ENCODE measurements around the gene GTF2F2. TPM values are rescaled to one million over a fixed set of nuclear protein-coding genes. Genes with fewer than 3 reads are reported as not detected.

GTF2F2 gene
- total RNA-seq = 10 to 100 TPM; 15.2 to 18.2 TPM
- long read RNA-seq, transcript GTF2F2-201 (8 exons, 2,239 nt) = major isoform, 15 of 22 reads
- long read RNA-seq, partial matches to known transcripts = 4 of 22 reads
- long read RNA-seq, other reads (novel, unspliced or antisense) = 3 of 22 reads

DNA sequence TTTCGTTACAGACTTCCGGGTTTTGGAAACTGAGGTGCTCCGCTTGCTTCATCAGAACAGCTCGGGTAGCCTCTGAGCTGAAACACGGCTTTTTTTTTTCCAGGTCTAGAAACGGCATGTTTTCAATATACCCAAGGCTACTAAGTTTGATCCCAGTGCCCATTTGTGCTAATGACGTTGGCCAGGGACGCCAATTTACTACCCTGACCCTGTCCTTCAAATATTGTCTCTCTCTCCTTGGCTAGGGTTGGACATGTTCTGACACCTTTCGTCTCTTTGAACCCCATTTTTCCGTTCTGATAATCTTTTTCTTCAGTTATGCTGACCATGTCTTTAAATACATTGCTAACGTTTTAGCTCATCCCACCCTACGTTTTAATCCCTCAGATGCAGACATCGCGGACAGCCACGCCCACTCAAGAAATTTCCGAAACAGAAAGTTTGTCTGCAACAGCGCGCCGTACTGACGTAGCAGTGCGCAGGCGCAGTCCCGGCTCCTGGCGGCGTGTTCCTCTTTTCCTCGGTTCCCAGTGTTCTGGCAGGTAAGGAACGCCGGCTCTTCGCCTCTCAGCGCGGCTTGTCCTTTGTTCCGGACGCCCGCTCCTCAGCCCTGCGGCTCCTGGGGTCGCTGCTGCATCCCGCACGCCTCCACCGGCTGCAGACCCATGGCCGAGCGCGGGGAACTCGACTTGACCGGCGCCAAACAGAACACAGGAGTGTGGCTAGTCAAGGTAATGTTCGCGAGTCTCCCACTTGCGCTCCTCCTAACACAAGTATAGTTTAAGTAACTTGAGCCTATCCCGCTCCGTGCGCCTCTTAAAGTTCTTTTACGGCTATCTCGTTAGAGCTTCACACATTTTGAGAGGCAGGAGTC lies at the start of gene GTF2F2:
Gene GTF2F2, plus strand, starts transcription at position 520 of the 874 bp plus-strand sequence. Its CDS starts 146 bp downstream, at position 666.
- DNase-seq (peak; percentile 91), ATAC-seq (peak; percentile 96)
- intact Hi-C loops (cut with DNase I) = no loop called here

DNA sequence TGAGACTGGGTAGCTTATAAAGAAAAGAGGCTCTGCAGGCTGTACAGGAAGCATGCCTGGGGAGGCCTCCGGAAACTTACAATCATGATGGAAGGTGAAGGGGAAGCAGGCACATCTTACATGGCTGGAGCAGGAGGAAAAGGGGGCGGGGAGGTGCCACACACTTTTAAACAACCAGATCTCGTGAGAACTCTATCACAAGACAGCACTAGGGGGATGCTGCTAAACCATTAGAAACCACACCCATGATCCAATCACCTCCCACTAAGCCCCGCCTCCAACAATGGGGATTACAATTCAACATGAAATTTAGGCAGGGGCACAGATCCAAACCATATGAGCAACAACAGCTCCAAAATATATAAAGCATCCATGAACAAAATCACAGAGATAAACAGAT lies 46.5 kb upstream of the GTF2F2 start:
- intact Hi-C loops (cut with DNase I) = no loop called here
- DNase-seq = no peak
- ATAC-seq = no peak

- intact Hi-C loops (cut with DNase I) = no loop called here
- ATAC-seq (no peak), DNase-seq (no peak)
Observed at GRCh38 chr13:45074721-45075120, 45.6 kb upstream of the GTF2F2 start.

- DNase-seq (no peak), ATAC-seq (no peak)
- intact Hi-C loops (cut with DNase I) = no loop called here
Observed at GRCh38 chr13:45078003-45078402, 42.3 kb upstream of the GTF2F2 start.

DNA sequence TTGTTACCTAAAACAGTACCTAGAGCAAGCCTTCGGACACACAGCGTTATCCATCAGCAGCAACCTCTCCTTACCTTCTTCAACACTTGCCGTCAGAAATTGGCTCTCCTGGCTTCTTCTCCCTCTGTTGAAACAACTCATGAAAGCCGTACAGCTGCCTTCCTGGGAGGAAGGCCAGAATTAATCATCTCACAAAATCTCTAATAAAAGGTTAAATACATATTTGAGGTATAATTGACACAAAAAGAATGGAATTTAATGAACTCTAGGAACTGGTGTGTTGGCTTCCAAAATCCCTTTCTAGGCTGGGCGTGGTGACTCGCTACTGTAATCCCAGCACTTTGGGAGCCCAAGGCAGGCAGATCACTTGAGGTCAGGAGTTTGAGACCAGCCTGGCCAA lies 37.3 kb upstream of the GTF2F2 start:
- DNase-seq (no peak), ATAC-seq (no peak)
- intact Hi-C loops (cut with DNase I) = no loop called here

- intact Hi-C loops (cut with DNase I) = no loop called here
- no peak for DNase-seq
- no peak for ATAC-seq
Observed at GRCh38 chr13:45084515-45084914, 35.8 kb upstream of the GTF2F2 start.

GRCh38 chr13:45086484-45086883 lies 33.8 kb upstream of the GTF2F2 start:
- intact Hi-C loops (cut with DNase I) = no loop called here
- ATAC-seq (no peak), DNase-seq (no peak)

GRCh38 chr13:45092663-45093062 lies 27.6 kb upstream of the GTF2F2 start:
- no peak for DNase-seq
- intact Hi-C loops (cut with DNase I) = no loop called here
- peak; percentile 30 to 45 for ATAC-seq

DNA sequence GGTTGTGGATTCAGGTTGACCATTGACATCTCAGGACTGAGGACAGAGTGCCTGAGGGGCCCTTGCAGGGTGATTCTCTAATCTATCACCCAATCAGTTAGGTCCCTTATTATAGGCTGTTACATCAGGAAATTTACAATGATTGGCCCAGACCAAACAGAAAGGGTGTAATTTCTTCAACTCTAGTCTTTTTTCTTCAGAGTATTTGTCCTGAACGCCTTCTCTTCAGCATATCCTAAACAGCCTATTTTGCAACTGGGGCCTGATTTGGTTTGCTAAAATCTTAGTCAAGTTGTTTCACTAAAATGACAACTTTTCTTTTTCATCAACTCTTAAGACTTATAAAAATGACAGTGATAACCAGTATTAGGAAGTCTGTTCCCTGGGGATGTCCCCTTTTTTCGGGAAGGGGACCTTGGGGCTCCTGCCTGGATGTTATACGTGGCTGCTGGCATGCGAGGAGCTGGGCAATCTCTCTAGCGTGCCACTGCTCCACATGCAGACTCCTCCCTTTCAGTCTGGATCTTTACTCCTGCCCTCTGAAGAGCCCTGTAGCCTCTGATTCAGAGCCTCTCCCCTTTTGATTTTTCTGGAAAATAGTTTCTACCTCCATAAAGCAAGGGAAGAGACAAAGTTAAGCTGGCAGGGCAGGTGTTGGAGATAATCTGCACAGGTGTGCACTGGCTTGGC lies 19.6 kb upstream of the GTF2F2 start:
- intact Hi-C loops (cut with DNase I) = no loop called here
- ATAC-seq = no peak
- no peak for DNase-seq

DNA sequence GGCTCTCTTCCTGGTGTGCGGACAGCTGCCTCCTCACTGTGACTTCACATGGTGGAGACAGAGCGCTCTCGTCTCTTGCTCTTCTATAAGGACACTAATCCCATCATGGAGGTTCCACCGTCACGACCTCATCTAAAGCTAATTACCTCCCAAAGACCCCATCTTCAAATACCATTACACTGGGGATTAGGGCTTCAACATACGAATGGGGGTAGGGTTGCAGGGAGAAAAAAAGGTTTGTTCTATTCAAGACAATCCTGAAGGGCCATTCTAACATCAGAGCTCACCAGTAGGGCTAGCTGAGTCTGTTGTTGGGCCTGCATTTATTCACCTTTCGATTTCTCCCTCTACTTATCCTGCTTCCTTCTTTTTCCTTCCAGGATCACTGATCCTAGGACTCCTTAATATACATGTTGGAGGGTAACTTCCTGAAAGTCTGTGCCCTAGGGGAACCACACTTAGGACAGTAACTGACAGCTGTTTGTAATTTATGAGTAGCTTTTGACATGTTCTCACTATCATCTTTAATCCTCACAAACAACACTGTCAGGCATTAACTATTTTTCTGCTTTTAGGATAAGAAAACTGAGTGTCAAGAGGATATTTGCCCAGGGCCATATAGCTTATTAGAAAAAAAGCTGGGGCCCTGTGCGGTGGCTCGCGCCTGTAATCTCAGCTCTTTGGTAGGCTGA lies 18.8 kb upstream of the GTF2F2 start:
- DNase-seq (no peak), ATAC-seq (no peak)
- intact Hi-C loops (cut with DNase I) = no loop called here

- intact Hi-C loops (cut with DNase I) = no loop called here
- no peak for ATAC-seq
- DNase-seq = no peak
Observed at GRCh38 chr13:45102136-45102507, 18.2 kb upstream of the GTF2F2 start.

DNA sequence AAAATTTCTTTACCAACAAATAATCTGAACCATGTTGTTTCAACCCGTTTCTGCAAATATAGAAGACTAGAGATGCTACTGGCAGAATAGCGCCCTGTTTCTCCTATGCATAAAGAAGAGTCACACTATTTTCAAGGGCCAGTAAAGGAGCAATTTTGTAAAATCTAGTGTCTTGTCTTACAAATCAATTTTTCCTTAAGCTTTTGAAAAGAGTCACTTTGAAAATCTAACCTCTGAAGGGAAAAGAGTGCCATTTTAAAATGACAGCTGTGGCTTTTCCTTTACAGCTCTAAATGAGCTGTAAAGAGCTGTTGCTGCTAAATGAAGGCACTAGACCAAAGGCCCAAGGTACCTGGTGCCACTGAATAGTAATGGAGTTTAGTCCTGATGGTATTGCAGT lies 16.9 kb upstream of the GTF2F2 start:
- no peak for ATAC-seq
- intact Hi-C loops (cut with DNase I) = no loop called here
- no peak for DNase-seq

GRCh38 chr13:45104261-45104660 lies 16.0 kb upstream of the GTF2F2 start:
- intact Hi-C loops (cut with DNase I) = no loop called here
- no peak for DNase-seq
- no peak for ATAC-seq

DNA sequence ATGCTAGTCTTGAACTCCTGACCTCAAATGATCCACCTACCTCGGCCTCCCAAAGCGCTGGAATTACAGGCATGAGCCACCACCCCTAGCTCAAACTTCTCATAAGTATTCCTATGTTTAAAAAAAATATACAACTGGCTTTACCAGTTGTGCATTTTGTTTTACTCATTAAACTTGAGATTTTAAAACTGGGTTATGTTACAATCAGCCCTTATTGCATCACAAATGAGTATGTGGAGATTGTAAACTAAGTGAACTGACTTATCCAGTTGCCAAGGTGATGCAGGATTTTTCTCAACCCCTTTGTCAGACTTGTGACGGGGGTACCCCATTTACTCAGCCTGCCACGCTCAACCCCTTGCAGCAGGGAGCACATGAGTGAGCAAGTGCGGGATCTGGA lies 14.4 kb upstream of the GTF2F2 start:
- intact Hi-C loops (cut with DNase I) = no loop called here
- DNase-seq (no peak), ATAC-seq (no peak)

DNA sequence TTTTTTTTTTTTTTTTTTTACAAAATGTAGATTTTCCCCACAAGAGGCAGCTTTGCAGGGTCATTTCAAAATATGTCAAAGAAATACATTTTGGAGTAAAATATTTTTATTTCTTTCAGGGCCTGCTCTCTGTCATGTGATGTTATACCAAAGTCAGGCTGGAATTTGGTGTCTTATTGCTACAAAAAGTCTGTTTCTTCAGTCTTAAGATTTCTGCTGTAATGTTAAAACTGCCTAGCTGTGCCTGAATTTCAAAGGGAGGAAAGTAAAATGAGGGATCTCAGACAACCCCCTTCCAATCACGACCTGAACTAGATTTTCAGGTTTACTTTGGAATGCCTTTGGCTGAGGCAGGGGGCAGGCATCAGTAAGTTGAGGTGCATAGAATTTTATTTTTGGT lies 12.8 kb upstream of the GTF2F2 start:
- no peak for ATAC-seq
- intact Hi-C loops (cut with DNase I) = no loop called here
- DNase-seq = no peak

- intact Hi-C loops (cut with DNase I) = no loop called here
- ATAC-seq = no peak
- DNase-seq = peak; percentile 22
Observed at GRCh38 chr13:45108716-45109101, 11.6 kb upstream of the GTF2F2 start.

- ATAC-seq (no peak), DNase-seq (no peak)
- intact Hi-C loops (cut with DNase I) = no loop called here
Observed at GRCh38 chr13:45109102-45109720, 11.1 kb upstream of the GTF2F2 start.

DNA sequence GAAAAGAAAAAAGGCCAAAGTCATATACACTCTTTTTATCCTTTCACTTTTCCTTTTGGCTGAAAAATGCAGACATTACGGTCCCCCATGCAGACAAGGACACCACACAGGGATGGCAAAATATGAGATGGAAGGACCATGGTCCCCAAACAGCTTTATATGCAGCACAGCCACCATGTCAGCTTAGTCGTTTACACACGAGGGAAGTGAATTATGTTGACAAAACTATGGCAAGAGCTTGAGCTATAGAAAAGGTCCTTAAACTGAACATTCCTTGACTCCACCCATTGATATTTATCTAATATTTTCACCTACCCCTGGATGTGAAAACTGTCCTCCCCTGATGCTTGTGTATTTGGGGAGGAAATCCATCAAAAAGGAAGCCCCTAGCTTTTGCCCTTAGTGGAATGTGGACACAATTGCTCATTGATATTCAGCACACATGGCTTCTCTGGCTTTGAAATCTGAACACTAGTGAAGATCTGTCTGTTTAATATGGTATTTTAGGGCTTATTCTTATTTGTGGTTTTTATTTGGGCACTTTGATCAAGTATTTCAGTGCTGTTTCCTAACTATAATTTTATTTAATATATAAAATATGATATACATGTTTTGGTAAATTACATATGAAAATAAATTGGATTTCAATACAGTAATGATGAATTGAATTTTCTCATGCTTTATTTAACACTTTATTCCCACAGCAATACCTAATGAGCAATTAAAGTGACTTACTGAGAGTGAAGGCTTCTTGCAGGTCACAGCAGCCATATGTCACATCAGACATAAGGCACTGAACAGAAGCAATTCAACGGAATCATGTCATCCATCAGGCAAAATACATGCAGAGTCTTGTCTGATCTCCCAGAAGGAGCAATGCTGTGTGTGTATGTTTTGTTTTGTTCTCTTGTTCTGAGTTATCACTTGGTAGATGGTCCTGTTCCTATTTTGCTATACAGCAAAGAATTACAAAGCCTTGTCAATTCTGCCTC lies 6.8 kb upstream of the GTF2F2 start:
- ATAC-seq (no peak), DNase-seq (no peak)
- intact Hi-C loops (cut with DNase I) = no loop called here
